GM12878 (cell line): ENCODE measurements around the gene PAX2. TPM values are rescaled to one million over a fixed set of nuclear protein-coding genes. Genes with fewer than 3 reads are reported as not detected.

Experiments
- ATAC-seq: fragments of 200-7000 bp; cut with Tn5 transposase; 3 replicates; pipeline ENCODE4 v1.9.1; 2020; ENCODE audit warnings: mild to moderate bottlenecking, moderate library complexity
- BruUV-seq: library from RNA; stranded (reverse); fragments of 400-500 nt; replicated peaks from 2 replicates; lab custom pipeline; 2021; lab: Mats Ljungman, UMichigan
- CTCF ChIA-PET: fragments of 300-600 bp; sonication (Branson Sonifier 250); formaldehyde crosslinking; extraction: SDS; loops from one replicate; lab custom pipeline; 2021; ENCODE audit warnings: inconsistent platforms; lab: Yijun Ruan, JAX
- POLR2A ChIA-PET: fragments of 350-600 bp; formaldehyde crosslinking; extraction: SDS; loops from one replicate; lab custom pipeline; 2021; ENCODE audit warnings: inconsistent platforms; lab: Charles Lee
- RAD21 ChIA-PET: fragments of 300-600 bp; sonication (Branson Sonifier 250); formaldehyde crosslinking; loops from one replicate; lab custom pipeline; 2023; ENCODE audit warnings: antibody characterized with exemption; ENCODE audit not compliant: unreplicated experiment; lab: Charles Lee
- SMC1A ChIA-PET: fragments of 300-600 bp; sonication (Branson Sonifier 250); formaldehyde crosslinking; loops from one replicate; lab custom pipeline; 2023; ENCODE audit not compliant: unreplicated experiment, uncharacterized antibody; lab: Charles Lee
- DNase-seq: peaks from one replicate; pipeline ENCODE4 v3.0.0-alpha.2; 2011; ENCODE audit warnings: low read depth, low spot score
- FAIRE-seq: peaks from 3 replicates; lab custom pipeline; 2011; peaks lifted over from hg19 to GRCh38; lab: Jason Lieb, UNC
- H2AFZ ChIP-seq: 2 replicates; pipeline ENCODE4 v1.6.0; 2011; ENCODE audit warnings: low read depth, low read length, control low read depth; ENCODE audit not compliant: control insufficient read depth
- H3K27ac ChIP-seq: 2 replicates; pipeline ENCODE4 v1.5.1; 2011; ENCODE audit warnings: control low read depth; ENCODE audit not compliant: control insufficient read depth, insufficient read depth
- H3K27me3 ChIP-seq, 2 experiments: replicated peaks in 1 of 2; 2 replicates each; pipeline versions ENCODE4 v1.6.0 to v1.6.1; 2011; ENCODE audit warnings: low read length in 1 of 2; ENCODE audit not compliant: control insufficient read depth in 2 of 2, insufficient read depth in 2 of 2
- H3K36me3 ChIP-seq, 2 experiments: 2 replicates each; pipeline ENCODE4 v1.5.1; 2011; ENCODE audit warnings: low read length in 1 of 2; ENCODE audit not compliant: control insufficient read depth in 2 of 2, insufficient read depth in 2 of 2
- H3K4me1 ChIP-seq: 2 replicates; pipeline ENCODE4 v1.6.1; 2011; ENCODE audit warnings: mild to moderate bottlenecking, low read length, moderate library complexity, mixed read lengths; ENCODE audit not compliant: control insufficient read depth, insufficient read depth
- H3K4me2 ChIP-seq: 2 replicates; pipeline ENCODE4 v1.6.0; 2011; ENCODE audit warnings: control low read depth; ENCODE audit not compliant: control insufficient read depth, insufficient read depth
- H3K4me3 ChIP-seq: fragments of 200-600 bp; sonication (generic); 2 replicates; pipeline ENCODE4 v1.5.1; 2016
- H3K79me2 ChIP-seq: 2 replicates; pipeline ENCODE4 v1.6.0; 2011; ENCODE audit warnings: low read length; ENCODE audit not compliant: control insufficient read depth, insufficient read depth
- H3K9ac ChIP-seq: 2 replicates; pipeline ENCODE4 v1.8.0; 2011; ENCODE audit warnings: low read length, control low read depth, mixed read lengths; ENCODE audit not compliant: control insufficient read depth, insufficient read depth
- H3K9me3 ChIP-seq: replicated peaks from 3 replicates; pipeline ENCODE4 v1.5.1; 2011; ENCODE audit warnings: mild to moderate bottlenecking, low read length; ENCODE audit not compliant: control insufficient read depth, insufficient read depth
- H4K20me1 ChIP-seq: 2 replicates; pipeline ENCODE4 v1.6.0; 2011; ENCODE audit not compliant: control insufficient read depth, insufficient read depth
- EZH2 ChIP-seq: IDR thresholded peaks from 2 replicates; pipeline ENCODE4 v1.6.1; 2012; ENCODE audit warnings: low read depth, mild to moderate bottlenecking, control low read depth, inconsistent platforms, low read length, borderline replicate concordance; ENCODE audit not compliant: control insufficient read depth
- JUND ChIP-seq: IDR thresholded peaks from 2 replicates; pipeline ENCODE4 v1.6.1; 2012; ENCODE audit warnings: low read depth, mild to moderate bottlenecking, low read length, improper control_type of control experiment, moderate library complexity
- MTA2 ChIP-seq: fragments of 450-650 bp; IDR thresholded peaks from 2 replicates; pipeline ENCODE4 v1.6.1; 2016; ENCODE audit warnings: low read depth, mild to moderate bottlenecking, moderate library complexity
- NR2F1 ChIP-seq: fragments of 450-650 bp; conservative IDR thresholded peaks from 2 replicates; pipeline ENCODE4 v1.6.1; 2017; ENCODE audit warnings: mild to moderate bottlenecking
- NRF1 ChIP-seq: conservative IDR thresholded peaks from 2 replicates; pipeline ENCODE4 v1.6.1; 2011; ENCODE audit warnings: mild to moderate bottlenecking, low read depth, low read length, improper control_type of control experiment
- PKNOX1 ChIP-seq: fragments of 450-650 bp; IDR thresholded peaks from 2 replicates; pipeline ENCODE4 v1.6.1; 2016; ENCODE audit warnings: mild to moderate bottlenecking
- RFX5 ChIP-seq: IDR thresholded peaks from 2 replicates; pipeline ENCODE4 v1.6.1; 2011; ENCODE audit warnings: low read depth, low read length, improper control_type of control experiment
- SIN3A ChIP-seq: IDR thresholded peaks from 2 replicates; pipeline ENCODE4 v1.6.1; 2012; ENCODE audit warnings: low read depth, low read length, improper control_type of control experiment
- SMAD5 ChIP-seq: IDR thresholded peaks from 2 replicates; pipeline ENCODE4 v1.6.1; 2016; ENCODE audit warnings: antibody characterized with exemption, low read depth
- STAT3 ChIP-seq: IDR thresholded peaks from 2 replicates; pipeline ENCODE4 v1.6.1; 2011; ENCODE audit warnings: low read depth, low read length, improper control_type of control experiment
- SUZ12 ChIP-seq: fragments of 200-600 bp; sonication (generic); IDR thresholded peaks from one replicate; pipeline ENCODE4 v1.6.1; 2018; ENCODE audit warnings: antibody characterized with exemption, mild to moderate bottlenecking; ENCODE audit not compliant: unreplicated experiment
- ZBTB33 ChIP-seq: fragments of 450-650 bp; IDR thresholded peaks from 2 replicates; pipeline ENCODE4 v1.6.1; 2017; ENCODE audit warnings: mild to moderate bottlenecking
- ZNF24 ChIP-seq: fragments of 450-650 bp; IDR thresholded peaks from 2 replicates; pipeline ENCODE4 v1.6.1; 2017; ENCODE audit warnings: antibody characterized with exemption, mild to moderate bottlenecking
- ZNF687 ChIP-seq: fragments of 450-650 bp; IDR thresholded peaks from 2 replicates; pipeline ENCODE4 v1.6.1; 2017; ENCODE audit warnings: mild to moderate bottlenecking, moderate library complexity
- ZSCAN29 ChIP-seq: fragments of 450-650 bp; IDR thresholded peaks from 2 replicates; pipeline ENCODE4 v1.6.1; 2017; ENCODE audit warnings: mild to moderate bottlenecking, moderate library complexity
- WGBS: methylation state at CpG from one replicate; pipeline ENCODE4 v1.1.6; 2016; ENCODE audit warnings: low lambda C conversion rate; ENCODE audit not compliant: insufficient replicate concordance, insufficient coverage; ENCODE audit errors: missing lambda C conversion rate; 5-methylcytosine and 5-hydroxymethylcytosine counted together
- in situ Hi-C: fragments of 300-500 bp; cut with MboI; formaldehyde crosslinking; loops from 9 replicates; pipeline ENCODE4 v1.14.3; 2018; ENCODE audit warnings: mixed read lengths
- intact Hi-C: fragments of 100-400 bp; cut with micrococcal nuclease; formaldehyde crosslinking; loops from one replicate; pipeline ENCODE4 v1.14.2; 2022; ENCODE audit not compliant: unreplicated experiment
- polyA plus RNA-seq, 11 experiments: library from polyadenylated mRNA; depleted of rRNA in 4 of 11; unstranded in 6 of 11; stranded (reverse) in 5 of 11; fragments of >200 nt; fragmentation: Nextera tagmentation in 4 of 11; fragmentation: Illumina TruSeq in 1 of 11; extraction: Ambion mirVana in 4 of 11; extraction: Trizol in 1 of 11; gene quantifications; 1 replicate in 1 of 11; 2 replicates in 10 of 11; pipeline versions ENCODE4 v1.2.1 to v1.2.3, GENCODE V29; 2011 to 2016; ENCODE audit warnings: inconsistent platforms in 2 of 11, missing spikeins in 2 of 11, low read depth in 1 of 11
- total RNA-seq, 4 experiments: library from RNA; depleted of rRNA in 3 of 4; stranded (reverse); fragments of >200 nt in 3 of 4; fragmentation: Illumina TruSeq in 1 of 4; extraction: Trizol in 1 of 4; gene quantifications; 2 replicates each; pipeline versions ENCODE4 v1.2.1 to v1.2.3, GENCODE V29; 2013 to 2021
- TF ChIP-seq, protein P1 (sequence below): IDR thresholded peaks from 2 replicates; pipeline ENCODE4 v1.6.1; 2012; ENCODE audit warnings: low read length, inconsistent platforms

Gene PAX2
- total and polyA plus RNA-seq, 10 of the 15 experiments (the other 5 are each of a cell fraction or from before 2014, with no cell fraction given): not detected

- TF ChIP-seq ZNF687 (no peak), SMAD5 (no peak), RFX5 (no peak), PKNOX1 (no peak)
Measured at GRCh38 chr10:100802196-100802595, 56.8 kb downstream of the PAX2 start (continued).

DNA sequence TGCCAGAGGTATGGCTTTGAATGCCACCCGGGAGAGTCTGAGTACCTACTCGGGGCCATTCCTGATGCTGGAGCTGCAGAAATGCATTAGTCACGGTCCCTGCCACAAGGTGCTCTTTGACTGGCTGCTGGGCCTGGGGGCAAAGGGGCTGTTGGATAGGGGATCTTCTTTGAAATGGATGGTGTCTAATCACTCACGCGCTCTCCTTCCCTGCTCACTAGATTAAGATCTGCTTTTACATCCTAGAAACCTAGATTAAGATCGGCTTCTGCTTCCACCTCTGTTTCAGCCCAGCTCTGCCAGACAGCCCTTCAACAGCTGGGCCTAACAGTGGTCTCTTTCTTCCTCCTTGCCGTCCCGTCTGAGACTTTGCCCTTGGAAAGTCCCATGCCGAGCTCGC is 57.2 kb downstream of the PAX2 start:
- Histone ChIP-seq H3K79me2 (no peaks in the 10 kb centered on the region), H3K36me3 (no peaks in the 10 kb centered on the region), H3K27ac (no peak overlapping the region), H2AFZ (no peak overlapping the region), H3K4me2 (no peak overlapping the region), H3K9ac (no peak overlapping the region), H3K4me1 (no peaks in the 10 kb centered on the region), H3K9me3 (no peaks in the 10 kb centered on the region), H4K20me1 (no peaks in the 10 kb centered on the region), H3K27me3 (peaks cover 5 to 15% of the 10 kb centered on the region in 2 experiments), H3K4me3 (no peak overlapping the region)
- ChIA-PET CTCF (no interaction called here), RAD21 (no interaction called here), POLR2A (interaction anchor here (1.0 kb wide), 1 partner anchor 18 kb away, joined by 4 read pairs; no protein-coding TSS in a partner anchor), SMC1A (no interaction called here)
- FAIRE-seq (no peak), DNase-seq (no peak), ATAC-seq (no peak)
- in situ Hi-C loops: no loop called here
- no TSS peak for BruUV-seq
- intact Hi-C loops: no loop called here
- WGBS: 16% methylated on average over 10 of the region's 10 CpGs
- TF ChIP-seq ZNF24 (no peak), NRF1 (no peak), SIN3A (no peak), MTA2 (no peak), JUND (no peak), NR2F1 (no peak), STAT3 (no peak), ZBTB33 (no peak), ZSCAN29 (no peak), SUZ12 (no peak), EZH2 (no peak)
- TF ChIP-seq, protein P1, sequence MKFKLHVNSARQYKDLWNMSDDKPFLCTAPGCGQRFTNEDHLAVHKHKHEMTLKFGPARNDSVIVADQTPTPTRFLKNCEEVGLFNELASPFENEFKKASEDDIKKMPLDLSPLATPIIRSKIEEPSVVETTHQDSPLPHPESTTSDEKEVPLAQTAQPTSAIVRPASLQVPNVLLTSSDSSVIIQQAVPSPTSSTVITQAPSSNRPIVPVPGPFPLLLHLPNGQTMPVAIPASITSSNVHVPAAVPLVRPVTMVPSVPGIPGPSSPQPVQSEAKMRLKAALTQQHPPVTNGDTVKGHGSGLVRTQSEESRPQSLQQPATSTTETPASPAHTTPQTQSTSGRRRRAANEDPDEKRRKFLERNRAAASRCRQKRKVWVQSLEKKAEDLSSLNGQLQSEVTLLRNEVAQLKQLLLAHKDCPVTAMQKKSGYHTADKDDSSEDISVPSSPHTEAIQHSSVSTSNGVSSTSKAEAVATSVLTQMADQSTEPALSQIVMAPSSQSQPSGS: no peak
